ENCODE data around the gene FAM234A.

Gene FAM234A

GRCh38 chr16:303760-304505 lies 69.3 kb downstream of the FAM234A start:
- DNase-seq, result peak in 1 of 5 experiments; percentile 16

GRCh38 chr16:305916-306626 lies 71.5 kb downstream of the FAM234A start:
- no peak for DNase-seq

- no peak for DNase-seq
These were observed 72.3 kb downstream of the FAM234A start for GRCh38 chr16:306911-307370.

- DNase-seq, result no peak
These were observed 73.2 kb downstream of the FAM234A start for GRCh38 chr16:307691-308312.

- no peak for DNase-seq
These were observed 74.9 kb downstream of the FAM234A start for GRCh38 chr16:309476-309875.

- DNase-seq, result no peak
These were observed 77.1 kb downstream of the FAM234A start for GRCh38 chr16:311725-312124.

GRCh38 chr16:314351-314750 lies 79.7 kb downstream of the FAM234A start:
- no peak for DNase-seq

- no peak for DNase-seq
These were observed 80.2 kb downstream of the FAM234A start for GRCh38 chr16:314795-315299.

All from T-helper 2 cell (primary cell).